Measurements from ENCODE around the gene BEST2. TPM values are rescaled to one million over a fixed set of nuclear protein-coding genes. Genes with fewer than 3 reads are reported as not detected.
A peak's percentile ranks its signal among the peaks of the same experiment; 100 is the strongest.
"Not testable (repeated sequence)": the region's sequence is repeated elsewhere in the genome, so short reads cannot be mapped to it uniquely, and the experiment has no call there.

Gene BEST2
- total RNA-seq, 1 donor from 2014 or later = not detected

- peak overlapping the region; percentile 63 for H3K4me3 ChIP-seq
- peak overlapping the region; percentile 88 for H3K27ac ChIP-seq
- intact Hi-C loops (cut with DNase I) = no loop called here
- no peaks in the 10 kb centered on the region for H3K9me3 ChIP-seq
- peak; percentile 1 for ATAC-seq
- no peak for TF ChIP-seq CTCF (IDR thresholded peaks at IDR 0.05)
- no peak for DNase-seq
- no peaks in the 10 kb centered on the region for H3K27me3 ChIP-seq
- H3K4me1 ChIP-seq = peaks cover 33% of the 10 kb centered on the region
- H3K36me3 ChIP-seq = peaks cover 19% of the 10 kb centered on the region
These were observed 30.5 kb upstream of the BEST2 start for GRCh38 chr19:12720851-12721655.

DNA sequence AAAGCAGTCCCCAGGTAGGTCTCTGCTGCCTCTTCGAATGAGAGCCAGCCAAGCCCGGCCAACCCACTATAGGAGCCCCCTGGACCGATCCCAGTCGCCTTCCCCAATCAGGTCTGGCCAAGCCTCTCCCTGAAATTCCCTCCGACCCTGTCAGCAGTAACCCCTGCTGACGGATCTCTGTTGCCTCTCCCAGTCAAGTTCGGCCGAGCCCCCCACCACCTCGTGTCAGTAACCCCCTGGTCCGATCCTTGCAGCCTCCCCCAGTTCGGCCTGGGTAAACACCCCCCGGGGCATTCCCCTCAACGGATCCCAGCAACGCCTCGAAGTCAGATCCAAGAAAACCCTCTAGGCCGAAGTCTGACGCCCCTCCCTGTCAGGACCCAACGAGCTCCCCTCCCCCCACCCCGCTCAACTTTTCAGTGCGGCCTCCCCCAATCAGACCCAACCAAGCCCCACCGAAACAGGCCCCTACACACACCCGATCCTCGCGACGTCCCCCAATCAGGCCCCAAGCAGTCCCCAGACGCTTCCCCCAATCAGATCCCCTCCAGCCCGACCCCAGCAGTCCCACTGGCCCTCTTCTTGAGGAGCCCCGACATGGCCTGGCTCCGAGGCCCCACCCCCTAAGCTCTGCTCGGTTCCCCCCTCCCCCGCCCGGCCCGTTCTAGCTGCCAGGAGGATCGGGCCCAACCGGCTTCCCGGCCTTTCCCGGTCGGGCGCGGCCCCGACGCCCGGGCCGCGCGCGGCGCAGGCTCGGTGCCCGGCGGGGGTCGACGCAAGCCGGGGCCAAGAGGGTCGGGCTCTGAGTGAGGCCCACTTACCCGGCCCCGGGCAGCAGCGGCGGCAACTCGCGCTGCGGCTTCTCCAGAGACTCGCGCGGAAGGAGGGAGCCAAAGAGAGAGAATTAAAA lies 29.7 kb upstream of the BEST2 start:
- Histone ChIP-seq H3K4me1 (peaks cover 33% of the 10 kb centered on the region), H3K9me3 (no peaks in the 10 kb centered on the region), H3K27ac (peak overlapping the region; percentile 88), H3K36me3 (peaks cover 19% of the 10 kb centered on the region), H3K27me3 (no peaks in the 10 kb centered on the region), H3K4me3 (peak overlapping the region; percentile 63)
- DNase-seq = peak; percentile 85
- peak; percentile 74 for ATAC-seq
- intact Hi-C loops (cut with DNase I) = no loop called here
- no peak for TF ChIP-seq CTCF (IDR thresholded peaks at IDR 0.05)

DNA sequence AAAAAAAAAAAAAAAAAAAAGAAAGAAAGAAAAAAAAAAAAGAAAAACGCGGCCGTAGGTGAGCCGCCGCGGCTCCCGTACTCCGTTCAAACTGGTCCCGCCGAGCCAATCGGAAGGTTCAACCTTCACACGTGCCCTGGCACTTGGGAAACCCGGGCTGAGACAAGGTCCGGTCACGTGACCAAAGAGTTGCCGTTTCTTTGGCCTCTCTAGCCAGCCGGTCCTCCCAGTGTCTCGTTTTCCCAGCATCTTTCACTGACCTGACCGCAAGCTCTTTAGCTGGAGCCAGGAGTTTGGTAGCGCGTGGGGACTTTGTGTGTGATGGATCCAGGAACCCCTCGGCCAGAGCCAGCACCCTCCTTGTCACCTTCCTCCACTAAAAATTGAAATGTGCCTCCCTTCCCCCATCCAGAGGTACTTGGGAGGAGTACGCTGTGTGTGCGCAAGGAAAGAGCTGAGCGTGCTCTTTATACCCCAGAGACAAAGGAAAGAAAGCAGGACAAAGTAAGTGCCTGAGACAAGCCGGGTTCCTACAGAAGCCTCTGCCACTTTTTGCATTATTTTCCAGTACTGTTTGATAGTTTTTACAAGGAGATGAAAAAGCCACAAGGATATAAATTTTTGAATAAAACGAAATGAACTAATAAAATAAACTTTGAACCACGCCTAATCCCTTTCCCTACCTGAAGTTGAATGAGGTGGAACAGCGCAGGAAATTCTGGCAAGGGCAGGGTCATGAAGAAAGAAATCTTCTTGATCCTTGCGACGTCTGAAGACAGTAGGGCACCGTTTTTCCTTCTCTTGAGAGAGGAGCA lies 28.8 kb upstream of the BEST2 start:
- ATAC-seq = peak; percentile 94
- Histone ChIP-seq H3K27me3 (no peaks in the 10 kb centered on the region), H3K36me3 (peaks cover 12% of the 10 kb centered on the region), H3K4me1 (peaks cover 33% of the 10 kb centered on the region), H3K4me3 (peak overlapping the region; percentile 63), H3K9me3 (no peaks in the 10 kb centered on the region), H3K27ac (peak overlapping the region; percentile 88)
- TF ChIP-seq CTCF (IDR thresholded peaks at IDR 0.05) = no peak
- intact Hi-C loops (cut with DNase I) = no loop called here
- peak; percentile 96 for DNase-seq

DNA sequence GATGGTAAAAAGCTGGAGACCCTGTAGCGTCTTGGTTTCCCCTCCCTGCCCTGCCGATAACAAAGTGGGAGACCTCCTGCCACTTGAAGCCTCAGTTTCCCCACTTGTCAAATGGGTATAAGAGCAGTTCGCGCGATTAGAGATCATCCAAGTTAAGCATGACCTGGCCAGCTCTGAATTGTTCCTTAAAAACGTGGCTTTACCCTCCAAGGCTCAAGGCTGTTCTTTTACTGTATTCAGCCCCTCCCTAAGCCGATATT lies 28.3 kb upstream of the BEST2 start:
- peak overlapping the region; percentile 63 for H3K4me3 ChIP-seq
- no peak for TF ChIP-seq CTCF (IDR thresholded peaks at IDR 0.05)
- intact Hi-C loops (cut with DNase I) = no loop called here
- ATAC-seq = no peak
- H3K36me3 ChIP-seq = peaks cover 8% of the 10 kb centered on the region
- peaks cover 33% of the 10 kb centered on the region for H3K4me1 ChIP-seq
- DNase-seq = no peak
- H3K9me3 ChIP-seq = no peaks in the 10 kb centered on the region
- no peaks in the 10 kb centered on the region for H3K27me3 ChIP-seq
- H3K27ac ChIP-seq = peak overlapping the region; percentile 88

GRCh38 chr19:12723641-12724426 lies 27.8 kb upstream of the BEST2 start, which contains the start of gene TNPO2:
Gene TNPO2, minus strand, starts transcription at chr19:12723932. Its CDS starts 2,955 bp downstream, at chr19:12720977.
- Histone ChIP-seq H3K4me3 (peak within 1 kb of the TSS; percentile 63), H3K4me1 (peaks cover 33% of the 10 kb centered on the region), H3K36me3 (peaks cover 8% of the 10 kb centered on the region), H3K27ac (peak within 1 kb of the TSS; percentile 88), H3K27me3 (no peaks in the 10 kb centered on the region), H3K9me3 (no peaks in the 10 kb centered on the region)
- peak; percentile 75 for DNase-seq
- intact Hi-C loops (cut with DNase I) = no loop called here
- no peak for TF ChIP-seq CTCF (IDR thresholded peaks at IDR 0.05)
- peak; percentile 53 for ATAC-seq

GRCh38 chr19:12725612-12726011 lies 26.0 kb upstream of the BEST2 start:
- ATAC-seq; H3K27ac ChIP-seq; intact Hi-C loops (cut with DNase I); H3K27me3 ChIP-seq; H3K9me3 ChIP-seq; DNase-seq; H3K4me3 ChIP-seq: not testable (repeated sequence)
- Histone ChIP-seq H3K36me3 (peaks cover 21% of the 10 kb centered on the region), H3K4me1 (peaks cover 29% of the 10 kb centered on the region)
